NB4 (cell line): ENCODE data around the gene CPS1.

Source experiments
- MAX ChIP-seq: IDR thresholded peaks from 2 replicates; pipeline ENCODE4 v1.6.1; 2011; ENCODE audit warnings: low read depth, low read length
- TF ChIP-seq, protein P1 (sequence below): IDR thresholded peaks from one replicate; pipeline ENCODE4 v1.5.1; 2012; ENCODE audit warnings: low read depth, low read length

GRCh38 chr2:210686401-210686800 is 130.0 kb downstream of the CPS1 start:
- TF ChIP-seq, protein P1, sequence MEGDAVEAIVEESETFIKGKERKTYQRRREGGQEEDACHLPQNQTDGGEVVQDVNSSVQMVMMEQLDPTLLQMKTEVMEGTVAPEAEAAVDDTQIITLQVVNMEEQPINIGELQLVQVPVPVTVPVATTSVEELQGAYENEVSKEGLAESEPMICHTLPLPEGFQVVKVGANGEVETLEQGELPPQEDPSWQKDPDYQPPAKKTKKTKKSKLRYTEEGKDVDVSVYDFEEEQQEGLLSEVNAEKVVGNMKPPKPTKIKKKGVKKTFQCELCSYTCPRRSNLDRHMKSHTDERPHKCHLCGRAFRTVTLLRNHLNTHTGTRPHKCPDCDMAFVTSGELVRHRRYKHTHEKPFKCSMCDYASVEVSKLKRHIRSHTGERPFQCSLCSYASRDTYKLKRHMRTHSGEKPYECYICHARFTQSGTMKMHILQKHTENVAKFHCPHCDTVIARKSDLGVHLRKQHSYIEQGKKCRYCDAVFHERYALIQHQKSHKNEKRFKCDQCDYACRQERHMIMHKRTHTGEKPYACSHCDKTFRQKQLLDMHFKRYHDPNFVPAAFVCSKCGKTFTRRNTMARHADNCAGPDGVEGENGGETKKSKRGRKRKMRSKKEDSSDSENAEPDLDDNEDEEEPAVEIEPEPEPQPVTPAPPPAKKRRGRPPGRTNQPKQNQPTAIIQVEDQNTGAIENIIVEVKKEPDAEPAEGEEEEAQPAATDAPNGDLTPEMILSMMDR: no peak
- no peak for TF ChIP-seq MAX
